Measurements from ENCODE around the gene IRF5. TPM values are rescaled to one million over a fixed set of nuclear protein-coding genes. Genes with fewer than 3 reads are reported as not detected.

Gene IRF5
- total RNA-seq, 2 experiments from 2014 or later = 8.2 to 21.9 TPM

- CTCF ChIA-PET (ENCODE audit: unreplicated experiment) = interaction anchor here (1.0 kb wide), 1 partner anchor 26 kb away, joined by 3 read pairs; no protein-coding TSS in a partner anchor
- intact Hi-C loops (cut with micrococcal nuclease; ENCODE audit: unreplicated experiment) = no loop called here
- Histone ChIP-seq H3K4me3 (ENCODE audit: low read depth, low read length, poor library complexity, severe bottlenecking) (no peak overlapping the region), H4K20me1 (ENCODE audit: insufficient read depth, low read length) (no peaks in the 10 kb centered on the region), H3K9me2 (ENCODE audit: insufficient read depth, low read length) (no peaks in the 10 kb centered on the region), H3K79me2 (ENCODE audit: insufficient read depth, low read depth, low read length) (0 out of 2 replicates have a peak, but pooled peaks cover 4% of the 10 kb centered on the region), H3K9me3 (ENCODE audit: low read length) (no peaks in the 10 kb centered on the region), H2AFZ (ENCODE audit: low read length) (no peak overlapping the region), H3K36me3 (ENCODE audit: insufficient read depth, low read length) (peaks cover 95% of the 10 kb centered on the region), H3K27ac (ENCODE audit: low read depth, low read length, poor library complexity, severe bottlenecking) (no peak overlapping the region), H3K4me2 (ENCODE audit: low read length) (no peak overlapping the region), H3K4me1 (ENCODE audit: insufficient read depth, low read length, poor library complexity, severe bottlenecking) (no peaks in the 10 kb centered on the region)
- DNase-seq (ENCODE audit: low spot score) = no peak
- TF ChIP-seq, protein P1, sequence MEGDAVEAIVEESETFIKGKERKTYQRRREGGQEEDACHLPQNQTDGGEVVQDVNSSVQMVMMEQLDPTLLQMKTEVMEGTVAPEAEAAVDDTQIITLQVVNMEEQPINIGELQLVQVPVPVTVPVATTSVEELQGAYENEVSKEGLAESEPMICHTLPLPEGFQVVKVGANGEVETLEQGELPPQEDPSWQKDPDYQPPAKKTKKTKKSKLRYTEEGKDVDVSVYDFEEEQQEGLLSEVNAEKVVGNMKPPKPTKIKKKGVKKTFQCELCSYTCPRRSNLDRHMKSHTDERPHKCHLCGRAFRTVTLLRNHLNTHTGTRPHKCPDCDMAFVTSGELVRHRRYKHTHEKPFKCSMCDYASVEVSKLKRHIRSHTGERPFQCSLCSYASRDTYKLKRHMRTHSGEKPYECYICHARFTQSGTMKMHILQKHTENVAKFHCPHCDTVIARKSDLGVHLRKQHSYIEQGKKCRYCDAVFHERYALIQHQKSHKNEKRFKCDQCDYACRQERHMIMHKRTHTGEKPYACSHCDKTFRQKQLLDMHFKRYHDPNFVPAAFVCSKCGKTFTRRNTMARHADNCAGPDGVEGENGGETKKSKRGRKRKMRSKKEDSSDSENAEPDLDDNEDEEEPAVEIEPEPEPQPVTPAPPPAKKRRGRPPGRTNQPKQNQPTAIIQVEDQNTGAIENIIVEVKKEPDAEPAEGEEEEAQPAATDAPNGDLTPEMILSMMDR (conservative IDR thresholded peaks at IDR 0.05; ENCODE audit: low read length) = no peak
- no peak for TF ChIP-seq EZH2phosphoT487 (IDR thresholded peaks at IDR 0.05; ENCODE audit: borderline replicate concordance, low read depth, low read length)
- POLR2A ChIA-PET = interaction anchor here (0.6 to 1.7 kb wide), 5 partner anchors 9 to 232 kb away, joined by 3 to 11 read pairs (median 3); partner anchors contain the start of gene TNPO3
- no TSS peak for BruUV-seq (replicated peaks)
Observed at GRCh38 chr7:128997181-128997580, 59.5 kb downstream of the IRF5 start.

Small RNAs within 50 kb of the gene (small RNA-seq; reads per million reads assigned to genes)
- not detected for gene RN7SL306P

Other genes starting within 250 kb of the IRF5 start
- gene CALU, start 198.6 kb upstream of the IRF5 start, total RNA-seq (2014; rRNA removed; shearing (Covaris generic)) = 45.6 and 61.3 TPM in 2 replicates
- gene CALU, start 198.6 kb upstream of the IRF5 start, total RNA-seq (2022) = 52.8 and 57.7 TPM in 2 replicates
- not detected in 2 replicates for gene OPN1SW, start 162.1 kb upstream of the IRF5 start, total RNA-seq (2014; rRNA removed; shearing (Covaris generic))
- gene OPN1SW, start 162.1 kb upstream of the IRF5 start, total RNA-seq (2022) = not detected in 2 replicates
- 11.0 and 11.7 TPM in 2 replicates for gene CCDC136, start 146.0 kb upstream of the IRF5 start, total RNA-seq (2014; rRNA removed; shearing (Covaris generic))
- 33.5 and 38.7 TPM in 2 replicates for gene CCDC136, start 146.0 kb upstream of the IRF5 start, total RNA-seq (2022)
- gene FLNC, start 107.5 kb upstream of the IRF5 start, total RNA-seq (2014; rRNA removed; shearing (Covaris generic)) = 0.03 and 0.05 TPM in 2 replicates
- gene FLNC, start 107.5 kb upstream of the IRF5 start, total RNA-seq (2022) = 0.06 TPM in 2 replicates
- gene ATP6V1F, start 75.1 kb upstream of the IRF5 start, total RNA-seq (2014; rRNA removed; shearing (Covaris generic)) = 84.9 and 108 TPM in 2 replicates
- 149 and 155 TPM in 2 replicates for gene ATP6V1F, start 75.1 kb upstream of the IRF5 start, total RNA-seq (2022)
- gene KCP, start 27.2 kb upstream of the IRF5 start, total RNA-seq (2014; rRNA removed; shearing (Covaris generic)) = 0.90 and 2.3 TPM in 2 replicates
- gene KCP, start 27.2 kb upstream of the IRF5 start, total RNA-seq (2022) = 1.4 TPM in 2 replicates
- gene TNPO3, start 117.2 kb downstream of the IRF5 start, total RNA-seq (2014; rRNA removed; shearing (Covaris generic)) = 51.4 and 55.1 TPM in 2 replicates
- 70.6 and 71.7 TPM in 2 replicates for gene TNPO3, start 117.2 kb downstream of the IRF5 start, total RNA-seq (2022)
- 11.5 and 14.6 TPM in 2 replicates for gene TSPAN33, start 206.8 kb downstream of the IRF5 start, total RNA-seq (2014; rRNA removed; shearing (Covaris generic))
- 37.8 and 44.8 TPM in 2 replicates for gene TSPAN33, start 206.8 kb downstream of the IRF5 start, total RNA-seq (2022)

All from OCI-LY7 (cell line).